ENCODE data around the gene HELZ.

The HELZ gene

GRCh38 chr17:67227488-67227887, 17.5 kb downstream of the HELZ start:
- no peak for DNase-seq
- no peak overlapping the region for H3K27ac ChIP-seq
- no peak for TF ChIP-seq CTCF (IDR thresholded peaks at IDR 0.05)
- intact Hi-C loops (cut with DNase I; ENCODE audit: low total_unique reads): loop anchor here (10.0 kb wide), 1 partner anchor 67 kb away; no protein-coding TSS in a partner anchor
- no peak overlapping the region for H3K4me3 ChIP-seq
- H3K9me3 ChIP-seq: no peaks in the 10 kb centered on the region
- peaks cover 0 to 7% (median 5%) of the 10 kb centered on the region in 3 donors for H3K36me3 ChIP-seq
- peaks cover 0 to 13% (median 6%) of the 10 kb centered on the region in 4 donors for H3K4me1 ChIP-seq
- no peaks in the 10 kb centered on the region for H3K27me3 ChIP-seq

- intact Hi-C loops (cut with DNase I; ENCODE audit: low total_unique reads): loop anchor here (10.0 kb wide), 1 partner anchor 69 kb away; no protein-coding TSS in a partner anchor
- H3K9me3 ChIP-seq: no peaks in the 10 kb centered on the region
- DNase-seq: no peak
- peaks cover 0 to 18% (median 9%) of the 10 kb centered on the region in 4 donors for H3K4me1 ChIP-seq
- no peak for TF ChIP-seq CTCF (IDR thresholded peaks at IDR 0.05)
- H3K4me3 ChIP-seq: no peak overlapping the region
- no peak overlapping the region for H3K27ac ChIP-seq
- peaks cover 0 to 4% (median 0%) of the 10 kb centered on the region in 3 donors for H3K36me3 ChIP-seq
- H3K27me3 ChIP-seq: no peaks in the 10 kb centered on the region
Measured at GRCh38 chr17:67225316-67225715, 19.7 kb downstream of the HELZ start.

GRCh38 chr17:67224736-67225135, 20.3 kb downstream of the HELZ start:
- TF ChIP-seq CTCF (IDR thresholded peaks at IDR 0.05): no peak
- DNase-seq: no peak
- Histone ChIP-seq H3K4me1 (peaks cover 0 to 17% (median 8%) of the 10 kb centered on the region in 4 donors), H3K4me3 (no peak overlapping the region), H3K27me3 (no peaks in the 10 kb centered on the region), H3K9me3 (no peaks in the 10 kb centered on the region), H3K27ac (no peak overlapping the region), H3K36me3 (peaks cover 0 to 4% (median 0%) of the 10 kb centered on the region in 3 donors)
- intact Hi-C loops (cut with DNase I; ENCODE audit: low total_unique reads): loop anchor here (10.0 kb wide), 1 partner anchor 70 kb away; no protein-coding TSS in a partner anchor

GRCh38 chr17:67223924-67224323, 21.1 kb downstream of the HELZ start:
- Histone ChIP-seq H3K4me1 (peaks cover 0 to 14% (median 6%) of the 10 kb centered on the region in 4 donors), H3K36me3 (peaks cover 0 to 4% (median 0%) of the 10 kb centered on the region in 3 donors), H3K9me3 (no peaks in the 10 kb centered on the region), H3K27ac (no peak overlapping the region), H3K27me3 (no peaks in the 10 kb centered on the region), H3K4me3 (no peak overlapping the region)
- DNase-seq: no peak
- no peak for TF ChIP-seq CTCF (IDR thresholded peaks at IDR 0.05)
- intact Hi-C loops (cut with DNase I; ENCODE audit: low total_unique reads): loop anchor here (10.0 kb wide), 1 partner anchor 71 kb away; no protein-coding TSS in a partner anchor

- intact Hi-C loops (cut with DNase I; ENCODE audit: low total_unique reads): loop anchor here (10.0 kb wide), 1 partner anchor 73 kb away; no protein-coding TSS in a partner anchor
- DNase-seq: peak in 1 of 2 donors; percentile 26
- no peak overlapping the region for H3K4me3 ChIP-seq
- peaks cover 0 to 6% (median 2%) of the 10 kb centered on the region in 4 donors for H3K4me1 ChIP-seq
- TF ChIP-seq CTCF (IDR thresholded peaks at IDR 0.05): peak; percentile 48
- peaks cover 7 to 27% (median 12%) of the 10 kb centered on the region in 3 donors for H3K36me3 ChIP-seq
- H3K27me3 ChIP-seq: no peaks in the 10 kb centered on the region
- no peaks in the 10 kb centered on the region for H3K9me3 ChIP-seq
- H3K27ac ChIP-seq: no peak overlapping the region
Measured at GRCh38 chr17:67221062-67221998, 23.7 kb downstream of the HELZ start.
